GM18867 (cell line): ENCODE results near the gene BRF1.
"Not testable (repeated sequence)": the region's sequence is repeated elsewhere in the genome, so short reads cannot be mapped to it uniquely, and the experiment has no call there.

Experiments
- ATAC-seq: cut with Tn5 transposase; IDR thresholded peaks from one replicate; pipeline ENCODE4 v1.9.1; 2021; ENCODE audit warnings: mild to moderate bottlenecking, moderate library complexity; ENCODE audit not compliant: unreplicated experiment

BRF1 gene

DNA sequence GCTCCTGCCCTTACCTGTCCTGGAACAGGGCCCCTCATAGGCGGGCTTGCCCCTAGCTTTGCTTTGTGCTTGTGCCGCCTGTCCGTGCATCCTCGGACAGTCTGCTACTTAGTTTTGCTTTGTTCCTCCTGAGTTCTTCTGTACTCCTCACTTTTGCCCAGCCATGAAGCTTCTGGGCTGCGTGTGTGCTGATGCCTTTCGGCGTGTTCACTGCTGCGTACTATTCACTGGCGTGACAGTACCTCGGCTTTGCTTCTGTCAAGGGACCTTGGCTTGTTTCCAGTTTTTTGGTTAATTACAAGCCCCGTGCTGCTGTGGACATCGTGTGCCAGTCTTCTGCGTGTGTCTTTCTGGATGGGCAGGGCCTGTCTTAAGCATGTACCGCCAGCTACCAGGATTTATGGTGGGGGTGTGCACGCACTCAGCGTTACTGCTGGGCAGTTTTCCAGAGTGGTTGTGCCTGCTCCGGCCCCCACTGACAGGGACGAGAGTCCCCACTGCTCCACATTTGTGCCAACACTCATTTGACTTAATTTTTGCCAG is 16.2 kb upstream of the BRF1 start:
- no peak for ATAC-seq

DNA sequence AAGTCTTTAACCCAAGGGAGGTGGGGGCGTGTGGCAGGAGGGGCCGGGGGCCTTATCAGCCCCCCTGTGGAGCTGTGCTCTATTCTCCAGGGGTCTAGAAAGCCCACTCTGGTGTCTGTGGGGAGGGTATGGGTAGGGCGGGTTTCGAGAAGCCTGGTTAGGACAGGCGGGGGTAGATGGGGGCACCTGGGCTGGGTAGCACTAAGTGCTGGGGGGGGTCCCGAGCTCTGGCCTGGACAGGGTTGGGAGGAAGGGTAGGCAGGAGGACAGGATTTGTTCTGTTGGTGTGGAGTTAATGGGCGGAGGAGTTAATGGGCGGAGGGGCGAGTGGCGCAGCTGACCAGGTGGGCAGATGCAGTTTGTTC is 15.8 kb upstream of the BRF1 start:
- no peak for ATAC-seq

DNA sequence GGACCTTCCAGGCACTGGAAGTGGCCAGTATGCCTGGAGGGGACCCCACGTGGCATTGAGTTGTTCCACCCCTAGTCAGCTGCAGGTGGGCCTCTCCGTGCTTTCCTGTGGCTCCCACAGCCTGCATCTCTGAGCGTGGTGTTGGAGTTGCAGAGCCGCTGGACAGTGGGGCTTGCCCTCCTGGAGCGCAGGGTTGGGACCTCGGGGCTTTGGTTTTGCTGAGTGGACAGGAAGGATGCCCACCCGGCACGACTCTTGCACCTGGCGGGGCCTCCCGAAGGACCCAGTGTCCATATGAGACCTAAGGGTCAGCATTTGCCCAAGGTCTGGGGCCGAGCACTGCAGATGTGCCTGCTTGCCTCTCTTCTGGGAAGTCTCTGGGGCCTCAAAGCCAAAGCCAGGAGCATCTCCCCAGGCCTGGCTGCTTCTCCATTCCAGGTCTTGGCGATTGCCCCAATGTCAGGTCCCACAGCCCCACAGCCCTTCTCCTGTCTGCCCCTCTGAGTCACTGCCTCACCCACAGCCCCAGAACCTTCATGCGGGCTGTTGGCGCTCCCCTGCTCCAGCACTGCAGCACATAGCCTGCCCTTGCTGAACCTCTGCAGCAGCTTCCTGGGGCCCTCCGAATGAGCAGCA is 15.3 kb upstream of the BRF1 start:
- no peak for ATAC-seq

DNA sequence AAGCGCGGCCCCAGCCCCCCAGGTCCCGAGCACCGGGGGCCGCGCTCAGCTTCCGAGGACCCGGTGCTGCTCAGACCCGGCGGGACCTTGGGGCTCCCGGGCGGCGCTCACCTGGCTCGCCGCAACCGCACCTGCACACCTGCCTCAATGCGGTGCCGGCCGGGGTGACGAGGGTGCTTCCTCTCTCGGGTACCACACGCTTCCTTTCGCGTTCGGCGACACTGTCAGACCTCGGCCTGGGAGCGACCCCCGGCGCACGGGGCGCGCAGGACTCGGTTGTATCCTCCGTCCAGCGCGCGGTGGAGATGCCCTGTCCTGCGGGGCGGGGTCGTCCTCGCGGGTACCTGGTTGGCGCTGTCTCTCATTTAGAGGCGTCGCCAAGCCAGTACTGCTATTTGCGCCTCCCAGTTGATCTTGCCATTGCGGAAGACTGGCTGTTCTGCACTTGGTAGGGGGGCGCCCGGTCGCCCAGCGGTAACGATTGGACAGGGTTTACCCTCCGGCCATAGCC is 14.5 kb upstream of the BRF1 start:
- peak; percentile 13 for ATAC-seq

DNA sequence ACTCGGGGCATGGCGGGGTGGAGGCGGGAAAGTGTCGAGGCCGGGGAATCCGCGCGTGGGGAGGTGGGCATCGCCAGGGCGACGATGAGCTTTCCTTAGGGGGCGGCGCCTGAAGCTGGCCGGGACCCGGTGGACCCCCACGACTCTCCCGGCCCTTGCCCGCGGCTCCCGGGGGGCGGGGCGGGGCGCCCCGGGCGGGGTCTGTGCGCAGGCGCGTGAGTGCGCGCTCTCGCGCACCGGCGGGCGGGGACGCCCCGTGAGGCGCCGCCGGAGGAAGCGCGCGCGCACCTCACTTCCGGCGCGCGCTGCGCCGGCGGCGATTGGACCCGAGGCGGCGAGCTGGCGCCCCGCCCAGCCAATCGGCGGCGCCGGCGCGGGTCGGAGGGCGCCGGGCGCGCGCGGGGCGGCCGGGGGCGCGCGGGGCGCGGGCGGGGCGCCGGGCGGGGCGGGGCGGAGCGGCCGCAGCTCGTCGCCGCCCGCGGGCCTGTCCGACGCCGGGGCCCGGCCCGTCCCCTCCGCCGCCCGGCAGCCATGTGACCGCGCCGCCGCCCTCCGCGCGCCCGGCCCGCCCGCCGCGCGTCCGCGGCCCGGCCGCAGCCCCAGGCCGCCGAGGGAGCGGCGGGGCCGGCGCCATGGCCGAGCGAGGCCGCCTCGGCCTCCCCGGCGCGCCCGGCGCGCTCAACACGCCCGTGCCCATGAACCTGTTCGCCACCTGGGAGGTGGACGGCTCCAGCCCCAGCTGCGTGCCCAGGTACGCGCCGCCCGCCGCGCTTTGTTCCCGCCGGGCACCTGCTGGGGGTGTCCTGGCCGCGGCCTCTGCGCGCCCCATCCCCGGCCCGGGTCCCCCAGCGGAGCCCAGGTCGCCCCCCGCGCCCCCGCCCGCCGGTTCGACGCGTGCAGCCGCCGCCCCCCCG is 13.7 kb upstream of the BRF1 start, which contains the start of gene PACS2:
PACS2 (plus strand) TSS at position 462 of the 914 bp plus-strand sequence; CDS start at position 633, 171 bp downstream.
- peak; percentile 72 for ATAC-seq

DNA sequence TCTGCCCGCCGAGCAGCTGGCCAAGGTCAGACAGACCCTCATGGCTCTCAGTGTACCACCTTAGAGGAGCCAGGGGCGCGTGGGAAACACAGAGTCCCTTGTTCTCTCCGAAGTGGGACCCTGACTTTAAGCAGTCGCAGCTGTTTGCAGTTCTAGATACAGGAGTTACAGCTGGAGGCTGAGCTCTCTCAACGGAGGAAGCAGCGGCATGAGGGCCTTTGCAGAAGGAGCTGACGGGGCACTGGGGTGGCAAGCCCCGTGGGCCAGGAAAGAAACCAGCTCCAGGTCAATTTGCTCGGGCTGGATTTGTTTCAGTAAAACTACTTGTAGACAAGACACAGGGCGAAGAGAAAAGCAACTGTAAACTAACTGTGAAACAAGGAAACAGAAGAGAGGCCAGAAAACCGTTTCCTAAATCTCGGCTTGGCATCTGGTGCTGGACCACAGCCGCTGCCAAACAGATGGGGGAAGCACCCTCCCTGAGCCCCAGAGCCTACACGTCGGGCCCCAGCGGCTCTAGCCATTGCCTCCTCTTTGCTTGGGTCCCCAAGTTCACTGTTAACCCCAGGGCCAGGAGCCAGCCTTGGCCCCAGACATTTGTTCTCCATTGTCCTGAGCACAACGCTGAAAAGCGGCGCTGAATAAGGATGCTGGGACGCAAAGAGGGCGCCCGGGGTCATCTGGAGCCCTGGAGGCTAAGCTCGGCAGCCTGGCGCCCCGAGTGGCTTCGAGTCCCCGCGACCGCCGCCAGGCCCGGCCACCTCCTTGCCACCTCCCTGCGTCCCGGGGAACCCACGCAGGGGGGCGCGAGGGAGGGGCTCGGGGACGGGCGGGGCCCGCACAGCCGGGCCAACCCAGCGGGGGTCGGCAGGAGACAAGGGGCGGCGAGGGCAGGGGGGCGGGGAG is 12.8 kb upstream of the BRF1 start:
- ATAC-seq, result peak; percentile 5

DNA sequence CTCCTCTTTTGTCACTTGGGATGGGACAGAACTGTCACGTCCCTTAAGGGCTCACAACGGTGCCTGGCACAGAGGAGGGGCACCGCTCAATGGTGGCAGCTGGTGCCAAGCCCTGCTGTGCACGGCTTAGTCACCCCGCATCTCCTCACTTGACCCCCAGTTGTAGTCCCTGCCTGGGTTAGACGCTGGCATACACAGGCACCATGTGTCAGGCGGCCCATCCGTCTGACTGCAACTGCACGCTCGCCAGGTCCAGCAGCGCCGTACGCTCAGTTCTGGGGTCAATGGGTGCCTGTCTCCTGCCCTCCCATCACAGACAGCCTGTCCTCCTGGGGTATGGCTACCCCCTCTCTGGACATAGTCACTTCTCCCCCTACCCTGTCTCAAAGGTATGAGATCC is 12.2 kb upstream of the BRF1 start:
- no peak for ATAC-seq

DNA sequence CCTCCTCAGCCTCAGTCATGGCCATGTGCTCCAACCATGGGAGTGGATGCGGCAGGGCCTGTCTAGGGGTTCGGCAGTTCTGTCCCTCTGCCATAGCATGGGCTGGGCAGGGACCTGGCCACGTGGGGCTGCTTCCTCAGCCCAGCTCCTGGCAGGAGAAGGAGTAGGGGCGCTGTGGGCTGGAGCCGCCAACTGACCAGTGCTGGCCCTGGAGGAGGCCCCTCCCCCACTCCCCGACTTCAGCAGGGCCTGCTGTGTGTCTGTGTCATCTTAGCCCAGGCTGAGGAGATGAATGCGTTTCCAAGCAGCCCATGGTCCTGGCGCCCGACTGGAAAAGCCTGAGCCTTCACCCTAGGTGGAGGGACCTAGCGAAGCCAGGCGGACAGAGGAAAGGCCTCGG is 11.0 kb upstream of the BRF1 start:
- ATAC-seq, result no peak

DNA sequence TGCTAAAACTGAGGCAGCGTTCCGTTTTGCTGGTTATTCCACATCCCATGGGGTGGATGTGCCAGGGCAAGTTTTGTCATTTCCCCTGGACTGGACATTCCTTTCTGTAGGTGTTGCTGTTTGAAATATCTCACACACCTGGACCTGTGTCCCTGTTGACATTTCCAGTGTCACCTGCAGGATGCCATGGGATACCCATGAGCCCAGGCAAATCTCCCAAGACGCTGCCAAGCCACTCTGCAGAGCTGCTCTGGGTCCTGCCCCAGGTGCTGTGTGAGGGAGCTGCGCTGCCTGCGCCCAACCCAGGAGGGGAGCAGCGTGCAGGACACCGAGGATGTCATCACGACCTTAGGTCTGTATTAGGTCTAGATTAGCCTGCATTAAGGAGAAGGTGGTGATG is 8.6 kb upstream of the BRF1 start:
- ATAC-seq, result no peak

DNA sequence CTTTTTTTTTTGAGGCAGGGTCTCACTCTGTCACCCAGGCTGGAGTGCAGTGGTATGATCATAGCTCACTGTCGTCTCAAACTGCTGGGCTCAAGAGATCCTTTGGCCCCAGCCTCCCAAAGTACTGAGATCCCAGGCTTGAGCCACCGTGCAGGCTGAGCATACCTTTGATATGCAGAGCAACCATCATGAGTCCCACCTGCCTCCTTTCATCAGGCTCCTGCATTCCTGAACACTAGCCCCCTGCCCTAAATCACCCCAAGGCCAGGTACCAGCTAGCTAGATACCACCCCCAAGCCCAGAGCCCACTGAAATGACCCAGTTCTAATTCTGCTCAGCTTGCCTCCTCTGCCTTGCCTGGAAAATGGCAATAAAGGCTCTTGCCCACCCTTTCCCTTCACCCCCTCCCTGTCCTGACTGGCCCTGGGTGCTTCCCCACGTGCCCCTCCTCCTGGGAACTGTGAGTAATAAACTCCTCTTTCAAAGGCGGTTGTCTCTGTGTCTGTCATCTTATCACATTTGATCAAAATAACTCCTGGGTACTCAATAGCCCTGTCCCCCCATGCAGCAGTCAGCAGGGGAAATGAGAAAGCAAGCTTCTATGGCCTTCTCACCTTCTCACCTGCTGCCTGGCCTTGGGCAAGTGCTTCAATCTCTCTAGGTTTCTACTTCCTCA is 6.4 kb upstream of the BRF1 start:
- no peak for ATAC-seq

DNA sequence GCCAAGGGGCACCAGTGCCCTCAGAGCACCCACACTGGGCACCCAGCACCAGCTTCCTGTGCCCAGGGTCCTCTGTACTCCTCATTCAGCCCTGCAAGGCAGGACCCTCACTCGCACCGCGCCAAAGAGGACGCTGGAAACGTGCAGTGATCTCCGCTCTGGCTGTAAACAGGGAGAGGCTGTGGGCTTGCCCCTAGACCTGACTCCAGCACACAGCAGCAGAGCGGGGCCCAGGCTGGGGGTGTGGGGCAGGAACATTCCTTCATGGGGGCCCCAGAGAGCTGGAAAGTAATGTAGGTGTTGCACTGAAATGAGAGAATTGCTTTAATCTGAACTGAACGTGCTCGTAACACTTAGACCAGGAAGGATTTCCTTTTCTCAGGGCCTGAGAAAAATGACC is 5.0 kb upstream of the BRF1 start:
- no peak for ATAC-seq

DNA sequence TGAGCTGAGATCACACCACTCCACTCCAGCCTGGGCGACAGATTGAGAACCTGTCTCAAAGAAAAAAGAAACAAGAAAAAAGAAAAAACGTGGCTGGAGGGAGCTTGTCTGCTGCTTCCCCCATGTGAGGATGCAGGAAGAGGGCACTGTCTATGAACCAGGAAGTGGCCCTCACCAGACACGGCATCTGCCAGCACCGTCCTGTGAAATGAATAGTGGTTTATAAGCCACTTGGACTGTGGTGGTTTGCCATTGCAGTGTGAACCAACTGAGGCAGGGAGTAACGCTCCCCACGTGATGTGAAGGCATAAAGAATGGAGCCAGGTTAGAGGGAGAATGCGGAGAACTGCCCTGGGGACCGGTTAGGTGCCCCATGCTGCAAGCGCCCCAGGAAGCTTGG is 4.5 kb upstream of the BRF1 start:
- no peak for ATAC-seq

DNA sequence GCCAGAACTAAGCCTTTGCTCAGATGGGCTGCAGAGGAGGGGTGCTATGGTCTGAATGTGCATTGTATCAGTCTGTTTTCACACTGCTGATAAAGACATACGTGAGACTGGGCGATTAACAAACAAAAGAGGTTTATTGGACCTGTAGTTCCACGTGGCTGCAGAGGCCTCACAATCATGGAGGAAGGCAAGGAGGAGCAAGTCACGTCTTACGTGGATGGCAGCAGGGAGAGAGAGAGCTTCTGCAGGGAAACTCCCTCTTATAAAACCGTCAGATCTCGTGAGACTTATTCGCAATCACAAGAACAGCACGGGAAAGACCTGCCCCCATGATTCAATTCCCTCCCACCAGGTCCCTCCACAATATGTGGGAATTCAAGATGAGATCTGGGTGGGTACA is 3.8 kb upstream of the BRF1 start:
- no peak for ATAC-seq

DNA sequence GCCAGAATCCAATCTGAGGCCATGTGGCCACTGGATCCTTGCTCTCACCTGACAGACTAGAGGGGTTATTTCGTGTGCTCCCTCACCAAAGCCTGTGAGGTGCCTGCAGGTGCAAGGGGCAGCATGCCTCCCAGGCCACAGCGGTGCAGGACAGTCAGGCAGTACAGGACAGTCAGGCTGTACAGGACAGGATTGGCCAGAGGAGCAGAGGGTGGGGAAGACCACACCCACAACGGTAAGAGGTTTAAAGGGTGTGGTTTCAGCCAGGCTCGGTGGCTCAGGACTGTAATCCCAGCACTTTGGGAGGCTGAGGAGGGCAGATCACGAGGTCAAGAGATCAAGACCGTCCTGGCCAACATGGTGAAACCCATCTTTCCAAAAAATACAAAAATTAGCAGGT is 3.1 kb upstream of the BRF1 start:
- ATAC-seq, result no peak

DNA sequence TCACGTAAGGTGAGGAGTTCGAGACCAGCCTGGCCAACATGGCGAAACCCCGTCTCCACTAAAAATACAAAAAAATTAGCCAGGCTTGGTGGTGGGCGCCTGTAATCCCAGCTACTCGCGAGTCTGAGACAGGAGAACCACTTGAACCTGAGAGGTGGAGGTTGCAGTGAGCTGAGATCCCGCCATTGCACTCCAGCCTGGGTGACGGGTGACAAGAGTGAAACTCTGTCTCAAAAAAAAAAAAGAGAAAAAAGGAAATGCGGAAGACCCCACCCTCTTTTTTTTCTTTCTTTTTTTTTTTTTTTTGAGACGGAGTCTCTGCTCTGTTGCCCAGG is 1.1 kb upstream of the BRF1 start:
- not testable (repeated sequence) for ATAC-seq

DNA sequence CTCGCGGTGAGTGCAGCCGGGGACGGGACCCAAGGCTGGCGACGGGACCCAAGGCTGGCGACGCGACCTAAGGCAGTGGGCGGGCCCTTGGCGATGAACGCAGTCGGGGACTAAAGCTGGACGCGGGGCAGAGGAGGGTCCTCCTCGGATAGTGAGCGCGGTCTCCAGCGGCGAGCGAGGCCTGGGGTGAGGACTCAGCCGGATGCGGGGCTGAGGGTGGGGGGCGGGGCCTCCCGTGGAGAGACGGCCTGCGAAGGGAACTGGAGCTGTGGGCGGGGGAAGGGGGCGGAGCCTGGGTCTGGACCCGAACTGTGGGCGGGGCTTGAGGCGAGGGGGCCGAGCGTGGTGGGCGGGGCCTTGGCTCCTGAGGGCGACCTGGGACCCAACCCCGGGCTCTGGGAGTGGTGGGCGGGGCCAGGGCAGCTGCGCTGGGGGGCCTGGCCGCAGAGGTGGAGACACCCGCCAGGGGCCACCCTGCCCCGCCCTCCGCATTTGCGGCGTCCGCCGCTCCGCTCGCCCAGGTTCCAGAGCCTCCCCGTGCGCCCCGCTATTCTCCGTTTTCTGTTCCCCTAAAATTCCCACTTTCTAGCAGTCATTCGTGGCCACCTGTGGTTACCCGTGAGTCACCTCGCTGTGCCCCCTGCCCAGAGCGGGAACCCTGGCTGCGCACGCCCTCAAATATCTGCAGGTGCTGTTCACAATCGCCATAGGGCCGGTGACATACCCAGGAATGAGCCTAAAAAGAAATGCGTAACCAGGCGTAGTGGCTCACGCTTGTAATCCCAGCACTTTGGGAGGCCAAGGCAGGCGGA is 508 bp upstream of the BRF1 start:
- ATAC-seq, result peak; percentile 60

DNA sequence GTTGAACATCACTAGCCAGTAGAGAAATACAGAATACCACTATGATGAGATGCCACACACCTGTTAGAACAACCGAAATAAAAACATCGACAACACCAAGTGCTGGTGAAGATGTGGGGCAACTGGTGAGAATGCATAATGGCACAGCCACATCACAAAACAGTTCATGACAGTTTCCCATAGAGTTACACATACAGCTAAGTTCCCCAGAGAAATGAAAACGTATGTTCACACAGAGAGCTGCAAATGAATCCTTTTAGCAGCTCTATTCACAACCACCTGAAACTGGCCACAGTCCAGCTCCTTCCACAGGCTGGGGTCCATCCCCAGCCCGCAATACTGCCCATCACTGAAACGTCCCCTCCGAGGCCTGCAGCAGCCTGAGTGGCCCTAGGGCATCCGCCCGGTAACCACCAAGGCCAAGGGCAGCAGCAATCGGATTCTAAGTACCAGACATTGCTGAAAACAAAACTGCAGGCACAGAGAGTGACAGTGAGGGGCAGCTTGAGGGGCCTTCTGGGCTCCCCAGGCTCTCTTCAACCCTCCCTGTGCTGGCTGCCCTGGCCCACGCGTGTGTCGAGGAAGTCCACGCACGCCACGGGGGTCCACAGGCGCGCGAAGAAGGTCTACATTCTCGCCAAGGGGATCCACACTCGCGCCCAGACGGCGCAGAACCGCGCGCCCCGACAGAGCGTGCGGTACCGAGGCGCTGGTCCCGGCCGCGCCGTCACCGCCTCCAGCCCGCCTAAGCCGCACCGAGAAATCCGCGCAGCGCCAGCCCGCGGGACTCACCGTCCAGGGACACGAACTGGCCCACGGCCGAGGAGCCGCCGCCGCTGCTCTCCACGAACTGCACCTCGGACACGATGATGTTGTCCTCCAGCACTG is 903 bp downstream of the BRF1 start:
- peak; percentile 19 for ATAC-seq

DNA sequence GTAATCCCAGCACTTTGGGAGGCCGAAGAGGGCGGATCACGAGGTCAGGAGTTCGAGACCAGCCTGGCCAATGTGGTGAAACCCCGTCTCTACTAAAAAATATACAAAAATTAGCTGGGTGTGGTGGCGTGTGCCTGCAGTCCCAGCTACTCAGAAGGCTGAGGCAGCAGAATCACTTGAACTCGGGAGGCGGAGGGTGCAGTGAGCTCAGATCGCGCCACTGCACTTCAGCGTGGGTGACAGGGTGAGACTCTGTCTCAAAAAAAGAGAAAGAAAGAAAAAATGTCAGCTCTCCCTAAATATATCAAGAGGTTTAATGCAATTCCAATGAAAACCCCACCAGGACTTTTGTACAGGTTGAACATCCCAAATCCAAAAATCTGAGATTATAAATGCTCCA is 3.5 kb downstream of the BRF1 start:
- not testable (repeated sequence) for ATAC-seq
